HG03097 (cell line): ENCODE data around the gene DNAJB2.
A peak's percentile ranks its signal among the peaks of the same experiment; 100 is the strongest.
"Not testable (repeated sequence)": the region's sequence is repeated elsewhere in the genome, so short reads cannot be mapped to it uniquely, and the experiment has no call there.

Experiments used
- ATAC-seq: cut with Tn5 transposase; IDR thresholded peaks from one replicate; pipeline ENCODE4 v1.9.1; 2021; ENCODE audit not compliant: unreplicated experiment, low FRiP score

DNAJB2 gene

GRCh38 chr2:219254590-219255201, 24.5 kb upstream of the DNAJB2 start:
- ATAC-seq = peak; percentile 11

GRCh38 chr2:219258942-219259341, 20.2 kb upstream of the DNAJB2 start:
- ATAC-seq = not testable (repeated sequence)

GRCh38 chr2:219261024-219261855, 17.9 kb upstream of the DNAJB2 start:
- ATAC-seq = no peak

- ATAC-seq = no peak
These were observed 12.9 kb upstream of the DNAJB2 start for GRCh38 chr2:219266232-219266631.

GRCh38 chr2:219266886-219267285, 12.3 kb upstream of the DNAJB2 start:
- no peak for ATAC-seq

GRCh38 chr2:219268294-219268693, 10.9 kb upstream of the DNAJB2 start:
- no peak for ATAC-seq

GRCh38 chr2:219269362-219270054, 9.7 kb upstream of the DNAJB2 start:
- no peak for ATAC-seq

- ATAC-seq = no peak
These were observed 9.2 kb upstream of the DNAJB2 start for GRCh38 chr2:219270055-219270372.

- no peak for ATAC-seq
These were observed 8.1 kb upstream of the DNAJB2 start for GRCh38 chr2:219271021-219271420.

- no peak for ATAC-seq
These were observed 6.8 kb upstream of the DNAJB2 start for GRCh38 chr2:219272356-219272755.

- no peak for ATAC-seq
These were observed 6.2 kb upstream of the DNAJB2 start for GRCh38 chr2:219272995-219273394.

GRCh38 chr2:219273937-219274336, 5.2 kb upstream of the DNAJB2 start:
- ATAC-seq = no peak

GRCh38 chr2:219274361-219274921, 4.7 kb upstream of the DNAJB2 start:
- ATAC-seq = no peak

- ATAC-seq = peak; percentile 25
These were observed 1.2 kb upstream of the DNAJB2 start for GRCh38 chr2:219277703-219278654.

GRCh38 chr2:219278655-219279150, 463 bp upstream of the DNAJB2 start:
- peak; percentile 2 for ATAC-seq

- no peak for ATAC-seq
These were observed 850 bp downstream of the DNAJB2 start for GRCh38 chr2:219279916-219280516.

GRCh38 chr2:219280651-219281050, 1.5 kb downstream of the DNAJB2 start:
- no peak for ATAC-seq

GRCh38 chr2:219281588-219281987, 2.4 kb downstream of the DNAJB2 start:
- no peak for ATAC-seq

- ATAC-seq = no peak
These were observed 3.2 kb downstream of the DNAJB2 start for GRCh38 chr2:219282375-219282774.
